Mesenteric fat pad (tissue), 1 donor: Measurements from ENCODE around the gene CES3. TPM values are rescaled to one million over a fixed set of nuclear protein-coding genes. Genes with fewer than 3 reads are reported as not detected.

Experiments
- DNase-seq: peaks from one replicate; pipeline ENCODE4 v3.0.0-alpha.2; 2020; ENCODE audit warnings: low spot score
- total RNA-seq: library from RNA; stranded (reverse); fragmentation: NEBNext Ultra II Directional; extraction: Animal tissue kit (Norgen Biotek cat#: 25700); gene quantifications from one replicate; pipeline ENCODE4 v1.2.1, GENCODE V29; 2021
- donor health status: DM: yes; HTN: yes; CAD: no.

CES3 gene
- total RNA-seq, 1 donor from 2014 or later = 0.55 TPM

GRCh38 chr16:67000384-67001351, 39.6 kb downstream of the CES3 start:
- DNase-seq = no peak

DNA sequence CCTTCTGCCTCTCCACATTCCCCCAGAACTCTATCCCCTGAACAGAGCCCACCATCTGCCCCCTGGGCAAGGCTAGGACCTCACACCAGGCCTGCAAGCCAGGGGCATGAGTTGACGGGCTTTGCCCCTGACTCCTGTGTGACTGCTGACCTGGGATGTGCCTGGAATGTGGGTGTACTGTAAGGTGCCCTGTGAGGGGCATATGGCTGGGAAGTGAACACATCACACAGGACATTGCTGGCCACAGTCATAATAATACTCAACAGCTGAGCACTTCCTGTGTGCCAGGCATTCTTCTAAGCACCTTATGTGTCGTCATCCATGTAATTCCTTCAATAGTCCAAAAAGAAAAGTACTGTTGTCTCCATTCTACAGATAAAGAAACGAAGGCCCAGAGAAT, 40.7 kb downstream of the CES3 start:
- no peak for DNase-seq

DNA sequence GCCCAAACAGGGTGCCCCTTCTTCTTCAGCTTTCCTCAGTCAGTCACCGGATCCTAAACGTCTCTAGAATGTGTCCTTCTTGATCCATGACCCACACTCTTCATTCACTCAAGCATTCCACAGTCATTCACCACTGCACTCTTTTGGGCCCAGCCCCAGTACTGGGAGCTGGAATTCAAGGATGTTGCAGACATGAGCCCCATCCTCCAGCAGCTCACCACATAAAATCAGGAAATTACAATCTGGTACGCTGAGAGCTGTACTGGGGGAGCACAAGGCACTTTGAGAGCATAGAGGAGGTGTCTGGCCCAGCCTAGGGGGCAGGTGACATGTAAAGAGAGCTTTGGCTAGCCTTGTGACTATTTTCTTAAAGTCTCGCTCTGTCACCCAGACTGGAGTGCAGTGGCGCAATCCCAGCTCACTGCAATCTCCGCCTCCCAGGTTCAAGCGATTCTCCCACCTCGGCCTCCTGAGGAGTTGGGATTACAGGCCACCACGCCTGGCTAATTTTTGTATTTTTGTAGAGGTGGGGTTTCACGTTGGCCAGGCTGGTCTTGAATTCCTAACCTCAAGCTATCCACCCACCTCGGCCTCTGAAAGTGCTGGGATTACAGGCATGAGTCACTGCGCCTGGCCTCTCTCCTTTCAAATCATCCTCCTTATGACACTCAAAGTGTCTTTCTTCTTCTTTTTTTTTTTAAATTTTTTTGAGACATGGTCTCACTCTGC, 46.0 kb downstream of the CES3 start:
- DNase-seq = no peak

DNA sequence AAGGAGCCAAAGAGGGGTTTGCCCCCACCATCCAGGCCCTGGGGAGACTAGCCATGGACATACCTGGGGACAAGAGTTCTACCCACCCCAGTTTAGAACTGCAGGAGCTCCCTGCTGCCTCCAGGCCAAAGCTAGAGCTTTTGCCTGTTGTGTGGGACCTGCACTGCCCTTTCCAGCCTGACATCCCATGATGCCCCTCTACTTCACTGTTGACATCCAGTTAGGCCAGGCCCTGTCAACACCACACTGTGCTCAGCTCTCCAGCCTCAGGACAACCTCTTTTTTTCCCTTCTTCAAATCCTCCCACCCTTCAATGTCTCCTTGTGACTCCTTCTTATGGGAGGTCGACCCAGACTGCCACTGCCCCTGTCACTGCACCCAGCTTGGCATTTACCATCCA, 48.1 kb downstream of the CES3 start:
- DNase-seq = no peak

- no peak for DNase-seq
Measured at GRCh38 chr16:67011274-67011673, 50.2 kb downstream of the CES3 start.

DNA sequence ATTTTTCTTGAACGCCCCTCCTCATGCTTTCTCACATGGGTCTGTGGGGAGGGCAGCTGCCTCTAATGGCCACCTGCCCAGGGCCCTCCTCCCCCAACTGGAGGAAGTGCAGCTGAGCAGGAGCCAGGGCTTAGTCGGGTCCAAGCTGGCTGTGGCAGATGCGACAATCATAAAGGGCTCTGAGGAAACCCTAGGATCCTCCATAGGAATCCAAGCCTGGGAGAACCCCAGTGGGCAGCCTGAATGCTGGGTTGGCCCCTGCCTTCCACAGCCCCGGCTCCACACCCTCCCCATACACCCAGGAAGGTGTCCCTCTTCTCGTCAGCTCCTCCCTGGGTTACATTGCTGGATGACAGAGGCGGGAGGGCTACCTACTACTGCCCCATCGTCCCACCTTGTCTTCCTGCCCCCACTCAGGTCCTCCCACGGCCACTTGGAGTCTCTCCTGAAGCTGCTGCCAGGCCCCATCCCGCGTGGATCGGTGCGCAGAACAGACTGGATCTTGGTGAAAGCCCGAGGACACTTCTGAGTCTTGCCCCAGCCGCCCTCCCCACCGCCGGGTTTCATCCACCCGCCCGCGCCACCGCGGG, 52.3 kb downstream of the CES3 start:
- DNase-seq = no peak

DNA sequence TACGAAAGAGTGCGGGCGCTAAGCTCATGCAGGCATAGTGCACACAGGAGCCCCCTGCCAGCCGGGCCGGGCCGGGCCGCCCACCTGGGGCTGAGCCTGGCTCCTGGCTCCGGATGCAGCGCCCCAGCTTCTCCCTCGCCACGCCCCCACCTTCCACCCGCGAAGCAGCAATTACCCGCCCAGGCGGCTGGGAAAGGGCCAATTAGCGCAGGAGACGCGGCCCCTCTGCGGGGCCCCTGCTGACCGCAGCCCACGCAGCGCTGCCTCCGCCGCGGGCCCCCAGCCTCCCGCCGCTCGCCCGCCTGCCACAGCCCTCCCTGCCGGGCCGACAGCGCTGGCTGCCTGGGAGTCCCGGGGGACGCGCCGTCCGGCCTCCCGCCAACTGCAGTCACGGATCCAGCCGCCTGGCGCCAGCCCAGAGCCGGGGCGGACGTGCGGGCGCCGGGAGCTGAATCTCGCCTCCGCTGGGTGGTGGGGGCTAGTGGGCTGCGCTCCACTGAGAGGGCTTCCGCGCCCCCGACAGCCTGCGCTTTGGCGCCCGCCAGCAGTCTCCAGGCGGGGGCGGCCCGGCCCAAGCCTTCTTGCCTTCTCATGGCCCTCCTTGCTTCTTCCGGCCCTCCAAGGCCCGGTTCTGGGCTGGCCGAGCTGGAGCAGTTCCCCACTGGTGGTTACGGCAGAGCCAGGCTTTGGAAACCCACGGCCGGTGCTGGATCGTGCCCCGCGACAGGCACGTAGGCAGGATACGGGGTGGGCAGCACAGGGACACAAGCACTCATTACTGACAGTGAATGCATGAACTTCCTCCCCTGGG, 53.0 kb downstream of the CES3 start:
- peak; percentile 93 for DNase-seq

- DNase-seq = peak; percentile 67
Measured at GRCh38 chr16:67014634-67015312, 53.7 kb downstream of the CES3 start.

DNA sequence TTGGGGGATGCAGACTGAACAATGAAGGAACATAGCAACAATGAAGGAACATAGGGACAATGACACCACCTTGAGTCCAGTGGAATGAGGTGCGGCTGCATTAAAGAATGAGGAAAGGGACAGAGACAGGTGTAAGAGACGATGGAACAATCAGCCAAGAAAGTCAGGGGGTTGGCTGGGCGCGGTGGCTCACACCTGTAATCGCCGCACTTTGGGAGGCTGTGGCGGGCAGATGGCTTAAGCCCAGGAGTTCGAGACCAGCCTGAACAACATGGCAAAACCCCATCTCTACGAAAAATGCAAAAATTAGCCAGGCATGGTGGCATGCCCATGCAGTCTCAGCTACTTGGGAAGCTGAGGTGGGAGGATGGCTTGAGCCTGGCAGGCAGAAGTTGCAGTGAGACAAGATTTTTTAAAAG, 54.3 kb downstream of the CES3 start:
- peak; percentile 76 for DNase-seq

GRCh38 chr16:67016143-67016542, 55.1 kb downstream of the CES3 start:
- DNase-seq = peak; percentile 75

- peak; percentile 78 for DNase-seq
Measured at GRCh38 chr16:67016681-67017420, 55.8 kb downstream of the CES3 start.

- DNase-seq = peak; percentile 45
Measured at GRCh38 chr16:67017421-67017750, 56.3 kb downstream of the CES3 start.

- peak; percentile 84 for DNase-seq
Measured at GRCh38 chr16:67017810-67018488, 56.9 kb downstream of the CES3 start.

DNA sequence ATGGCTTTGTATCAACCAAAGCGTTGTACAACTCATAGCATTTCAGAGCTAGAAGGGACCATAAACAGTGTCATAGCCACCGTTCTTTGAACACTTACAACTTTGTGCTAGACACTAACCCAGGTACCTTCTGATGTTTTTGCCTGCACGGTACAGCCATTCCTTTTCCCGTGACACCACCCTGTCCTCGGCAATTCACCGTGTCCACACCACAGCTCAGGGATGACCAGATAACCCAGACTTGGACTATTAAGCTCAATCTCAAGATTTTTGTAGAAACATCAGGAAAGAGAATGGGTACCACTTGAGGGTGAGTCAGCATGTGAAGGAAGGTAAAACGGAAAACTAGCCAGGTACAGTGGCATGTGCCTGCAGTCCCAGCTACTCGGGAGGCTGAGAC, 58.1 kb downstream of the CES3 start:
- no peak for DNase-seq

- DNase-seq = peak; percentile 37
Measured at GRCh38 chr16:67021321-67021720, 60.3 kb downstream of the CES3 start.

DNA sequence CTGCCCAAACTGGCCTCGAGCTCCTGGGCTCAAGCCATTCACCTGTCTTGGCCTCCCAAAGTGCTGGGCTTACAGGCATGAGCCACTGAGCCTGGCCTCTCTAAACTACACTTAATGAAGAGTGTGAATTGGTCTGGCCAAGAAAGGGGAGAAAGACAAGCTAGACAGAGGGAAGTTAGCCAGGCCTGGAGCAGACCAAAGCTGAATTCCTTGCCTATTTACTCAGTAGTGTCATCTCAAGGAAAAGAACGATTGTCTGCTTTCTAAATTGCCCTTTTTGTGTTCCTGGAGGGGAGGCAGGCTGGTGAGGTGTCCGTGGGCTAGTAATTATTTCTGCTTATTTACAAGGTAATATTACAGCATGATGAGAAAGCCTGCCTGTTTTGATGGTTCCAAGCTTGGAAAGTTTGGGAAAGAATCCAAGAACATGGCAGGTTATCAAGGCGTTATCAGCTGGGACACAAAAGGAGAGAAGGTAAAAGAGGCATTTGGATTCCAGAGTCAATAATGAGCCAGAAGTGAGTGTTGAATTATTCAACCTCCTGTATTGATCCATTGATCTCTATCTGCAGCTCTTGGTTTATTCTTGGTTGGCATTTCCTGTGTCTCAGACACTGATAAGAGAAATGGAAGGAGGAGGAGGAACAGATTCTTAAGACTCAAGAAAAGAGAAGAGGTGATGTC, 61.6 kb downstream of the CES3 start:
- DNase-seq = peak; percentile 30

DNA sequence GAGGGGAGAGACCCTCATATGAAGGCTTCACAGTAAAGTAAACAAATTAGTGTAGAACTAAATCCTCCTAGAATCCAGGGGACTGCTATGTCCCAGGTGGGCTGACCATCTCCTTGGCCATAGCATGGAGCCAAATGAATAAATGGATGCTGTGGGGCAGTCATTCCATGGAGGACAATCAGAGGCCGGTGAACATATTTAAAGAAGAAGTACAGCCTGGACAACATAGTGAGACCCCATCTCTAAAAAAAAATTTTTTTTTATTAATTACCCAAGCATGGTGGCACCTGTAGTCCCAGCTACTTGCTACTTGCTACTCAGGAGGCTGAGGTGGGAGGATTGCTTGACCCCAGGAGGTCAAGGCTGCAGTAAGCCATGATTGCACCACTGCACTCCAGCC, 62.6 kb downstream of the CES3 start:
- no peak for DNase-seq
